ENCODE data around the gene MIR17HG.

MIR17HG gene

GRCh38 chr13:91355826-91356710 lies 8.6 kb downstream of the MIR17HG start:
- H3K4me1 ChIP-seq (ENCODE audit: control insufficient read depth, insufficient read depth, low read length, poor library complexity, severe bottlenecking): peaks cover 3% of the 10 kb centered on the region
- no peak overlapping the region for H3K27ac ChIP-seq (ENCODE audit: low read depth, low read length, severe bottlenecking)
- H3K4me3 ChIP-seq (ENCODE audit: extremely low read depth, insufficient read depth, low read length, poor library complexity, severe bottlenecking): no peak overlapping the region
- H3K36me3 ChIP-seq (ENCODE audit: control insufficient read depth, insufficient read depth, low read length): peaks cover 68% of the 10 kb centered on the region
- H3K9me3 ChIP-seq (ENCODE audit: control insufficient read depth, low read length): no peaks in the 10 kb centered on the region
- 96 to 97% methylated on average over 4 of the region's 6 CpGs for WGBS, 2 experiments (ENCODE audit: insufficient coverage in 2 of 2)

- H3K36me3 ChIP-seq (ENCODE audit: control insufficient read depth, insufficient read depth, low read length): peaks cover 61% of the 10 kb centered on the region
- 86 to 90% methylated on average over 5 of the region's 6 CpGs for WGBS, 2 experiments (ENCODE audit: insufficient coverage in 2 of 2)
- H3K4me1 ChIP-seq (ENCODE audit: control insufficient read depth, insufficient read depth, low read length, poor library complexity, severe bottlenecking): no peaks in the 10 kb centered on the region
- peak overlapping the region; percentile 6 for H3K27ac ChIP-seq (ENCODE audit: low read depth, low read length, severe bottlenecking)
- no peak overlapping the region for H3K4me3 ChIP-seq (ENCODE audit: extremely low read depth, insufficient read depth, low read length, poor library complexity, severe bottlenecking)
- no peaks in the 10 kb centered on the region for H3K9me3 ChIP-seq (ENCODE audit: control insufficient read depth, low read length)
These were observed 9.6 kb downstream of the MIR17HG start for GRCh38 chr13:91356919-91357612.

- Histone ChIP-seq H3K4me1 (ENCODE audit: control insufficient read depth, insufficient read depth, low read length, poor library complexity, severe bottlenecking) (no peaks in the 10 kb centered on the region), H3K4me3 (ENCODE audit: extremely low read depth, insufficient read depth, low read length, poor library complexity, severe bottlenecking) (no peak overlapping the region), H3K36me3 (ENCODE audit: control insufficient read depth, insufficient read depth, low read length) (peaks cover 54% of the 10 kb centered on the region), H3K27ac (ENCODE audit: low read depth, low read length, severe bottlenecking) (peak overlapping the region; percentile 6), H3K9me3 (ENCODE audit: control insufficient read depth, low read length) (no peaks in the 10 kb centered on the region)
- WGBS, 2 experiments (ENCODE audit: insufficient coverage in 2 of 2): 89 to 94% methylated on average over 4 to 5 of the region's 7 CpGs
These were observed 10.3 kb downstream of the MIR17HG start for GRCh38 chr13:91357613-91358386.

GRCh38 chr13:91358387-91358782 lies 10.9 kb downstream of the MIR17HG start:
- 100% methylated on average over 1 of the region's 2 CpGs for WGBS, 2 experiments (ENCODE audit: insufficient coverage in 2 of 2)

GRCh38 chr13:91359111-91359510 lies 11.6 kb downstream of the MIR17HG start:
- 78 to 100% methylated on average over 2 of the region's 4 CpGs for WGBS, 2 experiments (ENCODE audit: insufficient coverage in 2 of 2)
- H3K36me3 ChIP-seq (ENCODE audit: control insufficient read depth, insufficient read depth, low read length): peaks cover 41% of the 10 kb centered on the region
- H3K9me3 ChIP-seq (ENCODE audit: control insufficient read depth, low read length): no peaks in the 10 kb centered on the region
- H3K4me3 ChIP-seq (ENCODE audit: extremely low read depth, insufficient read depth, low read length, poor library complexity, severe bottlenecking): no peak overlapping the region
- no peak overlapping the region for H3K27ac ChIP-seq (ENCODE audit: low read depth, low read length, severe bottlenecking)
- no peaks in the 10 kb centered on the region for H3K4me1 ChIP-seq (ENCODE audit: control insufficient read depth, insufficient read depth, low read length, poor library complexity, severe bottlenecking)

More at GRCh38 chr13:91358387-91358782, 10.9 kb downstream of the MIR17HG start:
- Histone ChIP-seq H3K4me3 (ENCODE audit: extremely low read depth, insufficient read depth, low read length, poor library complexity, severe bottlenecking) (no peak overlapping the region), H3K27ac (ENCODE audit: low read depth, low read length, severe bottlenecking) (no peak overlapping the region), H3K4me1 (ENCODE audit: control insufficient read depth, insufficient read depth, low read length, poor library complexity, severe bottlenecking) (no peaks in the 10 kb centered on the region), H3K9me3 (ENCODE audit: control insufficient read depth, low read length) (no peaks in the 10 kb centered on the region), H3K36me3 (ENCODE audit: control insufficient read depth, insufficient read depth, low read length) (peaks cover 49% of the 10 kb centered on the region)

- Histone ChIP-seq H3K9me3 (ENCODE audit: control insufficient read depth, low read length) (no peaks in the 10 kb centered on the region), H3K27ac (ENCODE audit: low read depth, low read length, severe bottlenecking) (no peak overlapping the region), H3K36me3 (ENCODE audit: control insufficient read depth, insufficient read depth, low read length) (peaks cover 37% of the 10 kb centered on the region), H3K4me1 (ENCODE audit: control insufficient read depth, insufficient read depth, low read length, poor library complexity, severe bottlenecking) (no peaks in the 10 kb centered on the region), H3K4me3 (ENCODE audit: extremely low read depth, insufficient read depth, low read length, poor library complexity, severe bottlenecking) (no peak overlapping the region)
- no CpG with 5 or more reads among the region's 3 CpGs for WGBS, 2 experiments (ENCODE audit: insufficient coverage in 2 of 2)
These were observed 12.1 kb downstream of the MIR17HG start for GRCh38 chr13:91359631-91360030.

- Histone ChIP-seq H3K9me3 (ENCODE audit: control insufficient read depth, low read length) (no peaks in the 10 kb centered on the region), H3K27ac (ENCODE audit: low read depth, low read length, severe bottlenecking) (peak overlapping the region; percentile 13)
- 88 to 89% methylated on average over 4 of the region's 4 CpGs for WGBS, 2 experiments (ENCODE audit: insufficient coverage in 2 of 2)
These were observed 12.8 kb downstream of the MIR17HG start for GRCh38 chr13:91360246-91360751.

GRCh38 chr13:91361755-91362271 lies 14.3 kb downstream of the MIR17HG start:
- H3K4me1 ChIP-seq (ENCODE audit: control insufficient read depth, insufficient read depth, low read length, poor library complexity, severe bottlenecking): no peaks in the 10 kb centered on the region
- no CpG with 5 or more reads among the region's 1 CpG for WGBS, 2 experiments (ENCODE audit: insufficient coverage in 2 of 2)
- no peak overlapping the region for H3K4me3 ChIP-seq (ENCODE audit: extremely low read depth, insufficient read depth, low read length, poor library complexity, severe bottlenecking)
- H3K27ac ChIP-seq (ENCODE audit: low read depth, low read length, severe bottlenecking): no peak overlapping the region
- peaks cover 16% of the 10 kb centered on the region for H3K36me3 ChIP-seq (ENCODE audit: control insufficient read depth, insufficient read depth, low read length)
- H3K9me3 ChIP-seq (ENCODE audit: control insufficient read depth, low read length): no peaks in the 10 kb centered on the region

More at GRCh38 chr13:91360246-91360751, 12.8 kb downstream of the MIR17HG start:
- Histone ChIP-seq H3K4me1 (ENCODE audit: control insufficient read depth, insufficient read depth, low read length, poor library complexity, severe bottlenecking) (no peaks in the 10 kb centered on the region), H3K36me3 (ENCODE audit: control insufficient read depth, insufficient read depth, low read length) (peaks cover 31% of the 10 kb centered on the region), H3K4me3 (ENCODE audit: extremely low read depth, insufficient read depth, low read length, poor library complexity, severe bottlenecking) (no peak overlapping the region)

- Histone ChIP-seq H3K27ac (ENCODE audit: low read depth, low read length, severe bottlenecking) (no peak overlapping the region), H3K4me3 (ENCODE audit: extremely low read depth, insufficient read depth, low read length, poor library complexity, severe bottlenecking) (no peak overlapping the region), H3K4me1 (ENCODE audit: control insufficient read depth, insufficient read depth, low read length, poor library complexity, severe bottlenecking) (no peaks in the 10 kb centered on the region), H3K9me3 (ENCODE audit: control insufficient read depth, low read length) (no peaks in the 10 kb centered on the region), H3K36me3 (ENCODE audit: control insufficient read depth, insufficient read depth, low read length) (peaks cover 8% of the 10 kb centered on the region)
- 80 to 100% methylated on average over 1 of the region's 1 CpG for whole genome bisulfite sequencing, 2 experiments (ENCODE audit: insufficient coverage in 2 of 2)
These were observed 15.4 kb downstream of the MIR17HG start for GRCh38 chr13:91362908-91363307.

GRCh38 chr13:91368101-91368500 lies 20.6 kb downstream of the MIR17HG start:
- Histone ChIP-seq H3K9me3 (ENCODE audit: control insufficient read depth, low read length) (no peaks in the 10 kb centered on the region), H3K27ac (ENCODE audit: low read depth, low read length, severe bottlenecking) (no peak overlapping the region), H3K4me1 (ENCODE audit: control insufficient read depth, insufficient read depth, low read length, poor library complexity, severe bottlenecking) (peaks cover 20% of the 10 kb centered on the region), H3K36me3 (ENCODE audit: control insufficient read depth, insufficient read depth, low read length) (no peaks in the 10 kb centered on the region), H3K4me3 (ENCODE audit: extremely low read depth, insufficient read depth, low read length, poor library complexity, severe bottlenecking) (no peak overlapping the region)
- no CpG with 5 or more reads among the region's 1 CpG for WGBS, 2 experiments (ENCODE audit: insufficient coverage in 2 of 2)
